ENCODE results near the gene ATXN7L1. TPM values are rescaled to one million over a fixed set of nuclear protein-coding genes. Genes with fewer than 3 reads are reported as not detected.
A peak's percentile ranks its signal among the peaks of the same experiment; 100 is the strongest.

Gene ATXN7L1
- total and polyA plus RNA-seq, 4 donors, result 7.1 to 11.0 (median 8.5) TPM

GRCh38 chr7:105765846-105766245 lies 110.6 kb downstream of the ATXN7L1 start:
- H3K27me3 ChIP-seq (ENCODE audit: control insufficient read depth, insufficient read depth, low read length), result no peaks in the 10 kb centered on the region
- no peaks in the 10 kb centered on the region for H3K36me3 ChIP-seq (ENCODE audit: control insufficient read depth, insufficient read depth, low read length)
- H3K27ac ChIP-seq (ENCODE audit: low read depth, low read length), result no peak overlapping the region
- no peak overlapping the region for H3K4me3 ChIP-seq (ENCODE audit: low read depth, low read length)
- no peaks in the 10 kb centered on the region for H3K9me3 ChIP-seq (ENCODE audit: control insufficient read depth, insufficient read depth, low read length)
- WGBS (ENCODE audit: insufficient coverage), result 93% methylated on average over 4 of the region's 4 CpGs
- DNase-seq (ENCODE audit: low read depth in 4 of 6, low spot score in 6 of 6), result no peak
- peaks cover 11% of the 10 kb centered on the region for H3K4me1 ChIP-seq (ENCODE audit: control insufficient read depth, insufficient read depth, low read length)

DNA sequence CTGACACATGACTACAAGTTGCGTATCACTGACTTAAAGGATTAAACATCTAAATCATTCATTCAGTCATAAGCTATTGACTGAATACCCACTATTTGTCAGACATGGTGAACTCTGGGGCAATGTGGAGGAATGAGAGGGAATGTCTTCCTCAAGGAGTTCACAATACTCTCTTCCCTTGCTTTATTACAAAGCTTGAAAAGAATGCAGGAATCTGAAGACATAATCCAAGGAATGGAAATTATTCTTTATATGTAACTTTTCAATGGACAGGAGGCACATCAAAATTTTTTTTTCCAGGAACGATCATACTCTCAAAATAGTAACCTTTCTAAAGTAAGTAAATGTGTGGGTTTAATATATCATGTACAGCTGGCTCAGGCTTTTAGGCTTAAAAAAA lies 111.9 kb downstream of the ATXN7L1 start:
- no peaks in the 10 kb centered on the region for H3K27me3 ChIP-seq (ENCODE audit: control insufficient read depth, insufficient read depth, low read length)
- no CpG with 5 or more reads among the region's 2 CpGs for WGBS (ENCODE audit: insufficient coverage)
- no peak overlapping the region for H3K27ac ChIP-seq (ENCODE audit: low read depth, low read length)

DNA sequence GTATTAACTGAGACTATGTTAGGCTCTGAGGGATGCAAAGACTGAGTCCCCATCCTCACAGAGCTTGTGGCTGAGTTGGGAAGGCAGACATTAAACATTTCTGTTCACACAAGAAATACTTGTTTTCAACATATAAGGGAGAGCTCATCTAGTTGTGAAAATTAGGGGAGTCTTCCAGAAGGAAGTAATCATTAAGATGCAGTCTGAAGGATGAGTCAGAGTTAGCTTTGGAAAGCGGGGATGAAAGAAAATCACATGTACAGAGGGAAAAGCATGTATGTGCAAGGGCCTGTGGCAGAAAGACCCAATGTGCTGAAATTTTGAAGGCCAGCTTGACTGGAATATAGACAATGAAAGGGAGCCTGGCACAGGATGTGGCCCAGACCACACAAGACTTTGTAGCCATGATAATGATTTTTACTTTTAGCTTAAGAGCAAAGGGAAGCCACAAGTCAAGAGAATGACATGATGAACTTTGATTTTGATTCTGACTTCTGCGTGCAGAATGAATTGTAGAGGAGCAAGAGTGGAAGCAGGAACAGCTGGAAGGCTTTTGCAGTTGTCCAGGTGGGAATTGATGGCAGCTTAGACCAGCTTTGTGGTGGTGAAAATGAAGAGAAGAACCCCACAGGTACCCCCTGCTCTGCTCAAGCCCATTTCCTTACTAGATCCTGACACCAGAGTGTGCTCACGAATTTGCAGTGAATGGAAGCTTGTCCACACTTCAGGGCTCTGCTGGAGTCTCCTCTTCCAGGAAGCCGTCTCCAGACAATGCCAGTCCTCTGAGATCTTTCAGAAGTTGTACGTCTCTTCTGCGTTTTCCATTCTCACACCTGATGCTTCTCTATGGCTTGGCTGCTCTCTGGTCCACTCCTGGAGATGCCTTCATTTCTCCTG lies 115.6 kb downstream of the ATXN7L1 start:
- Histone ChIP-seq H3K27ac (ENCODE audit: low read depth, low read length) (no peak overlapping the region), H3K36me3 (ENCODE audit: control insufficient read depth, insufficient read depth, low read length) (no peaks in the 10 kb centered on the region), H3K4me3 (ENCODE audit: low read depth, low read length) (no peak overlapping the region), H3K4me1 (ENCODE audit: control insufficient read depth, insufficient read depth, low read length) (no peaks in the 10 kb centered on the region), H3K27me3 (ENCODE audit: control insufficient read depth, insufficient read depth, low read length) (no peaks in the 10 kb centered on the region), H3K9me3 (ENCODE audit: control insufficient read depth, insufficient read depth, low read length) (no peaks in the 10 kb centered on the region)
- WGBS (ENCODE audit: insufficient coverage), result 99% methylated on average over 5 of the region's 6 CpGs
- DNase-seq (ENCODE audit: low read depth in 4 of 6, low spot score in 6 of 6), result no peak

More for the DNA sequence above, 111.9 kb downstream of the ATXN7L1 start:
- Histone ChIP-seq H3K36me3 (ENCODE audit: control insufficient read depth, insufficient read depth, low read length) (no peaks in the 10 kb centered on the region), H3K4me3 (ENCODE audit: low read depth, low read length) (no peak overlapping the region), H3K4me1 (ENCODE audit: control insufficient read depth, insufficient read depth, low read length) (peaks cover 4% of the 10 kb centered on the region), H3K9me3 (ENCODE audit: control insufficient read depth, insufficient read depth, low read length) (no peaks in the 10 kb centered on the region)
- DNase-seq (ENCODE audit: low read depth in 4 of 6, low spot score in 6 of 6), result no peak

GRCh38 chr7:105759670-105760550 lies 116.5 kb downstream of the ATXN7L1 start:
- Histone ChIP-seq H3K4me1 (ENCODE audit: control insufficient read depth, insufficient read depth, low read length) (no peaks in the 10 kb centered on the region), H3K9me3 (ENCODE audit: control insufficient read depth, insufficient read depth, low read length) (no peaks in the 10 kb centered on the region), H3K27me3 (ENCODE audit: control insufficient read depth, insufficient read depth, low read length) (no peaks in the 10 kb centered on the region), H3K36me3 (ENCODE audit: control insufficient read depth, insufficient read depth, low read length) (no peaks in the 10 kb centered on the region), H3K27ac (ENCODE audit: low read depth, low read length) (no peak overlapping the region), H3K4me3 (ENCODE audit: low read depth, low read length) (no peak overlapping the region)
- peak in 5 of 6 donors; percentile 26 to 92 (median 42) for DNase-seq (ENCODE audit: low read depth in 4 of 6, low spot score in 6 of 6)
- WGBS (ENCODE audit: insufficient coverage), result no CpG with 5 or more reads among the region's 2 CpGs

DNA sequence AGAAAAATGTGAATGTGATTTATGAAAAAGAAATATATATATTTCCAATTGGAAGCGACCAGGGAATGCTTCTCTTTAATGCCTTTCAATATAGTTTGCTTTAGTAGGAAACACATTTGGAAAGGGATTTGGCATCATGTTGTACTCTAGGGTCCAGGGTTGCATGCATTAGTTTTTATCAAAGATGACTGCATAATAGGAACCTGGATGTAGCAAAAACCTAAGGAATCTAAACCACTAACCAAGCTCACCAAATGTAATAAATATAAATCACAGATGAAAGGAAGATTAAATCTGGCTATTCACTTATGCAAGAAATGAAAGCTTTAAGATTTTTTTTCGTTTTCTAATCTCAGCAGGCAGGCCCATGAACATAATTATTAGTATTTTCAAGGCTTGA lies 120.0 kb downstream of the ATXN7L1 start:
- peak in 1 of 6 donors; percentile 60 for DNase-seq (ENCODE audit: low read depth in 4 of 6, low spot score in 6 of 6)

GRCh38 chr7:105752671-105753275 lies 123.6 kb downstream of the ATXN7L1 start:
- Histone ChIP-seq H3K27me3 (ENCODE audit: control insufficient read depth, insufficient read depth, low read length) (no peaks in the 10 kb centered on the region), H3K4me3 (ENCODE audit: low read depth, low read length) (no peak overlapping the region)
- 81% methylated on average over 2 of the region's 5 CpGs for WGBS (ENCODE audit: insufficient coverage)

More for the DNA sequence above, 120.0 kb downstream of the ATXN7L1 start:
- H3K4me1 ChIP-seq (ENCODE audit: control insufficient read depth, insufficient read depth, low read length), result peaks cover 5% of the 10 kb centered on the region
- H3K27me3 ChIP-seq (ENCODE audit: control insufficient read depth, insufficient read depth, low read length), result no peaks in the 10 kb centered on the region
- no peaks in the 10 kb centered on the region for H3K9me3 ChIP-seq (ENCODE audit: control insufficient read depth, insufficient read depth, low read length)
- no peak overlapping the region for H3K27ac ChIP-seq (ENCODE audit: low read depth, low read length)
- no peak overlapping the region for H3K4me3 ChIP-seq (ENCODE audit: low read depth, low read length)
- H3K36me3 ChIP-seq (ENCODE audit: control insufficient read depth, insufficient read depth, low read length), result peaks cover under 1% of the 10 kb centered on the region
- WGBS (ENCODE audit: insufficient coverage), result no CpG with 5 or more reads among the region's 2 CpGs

DNA sequence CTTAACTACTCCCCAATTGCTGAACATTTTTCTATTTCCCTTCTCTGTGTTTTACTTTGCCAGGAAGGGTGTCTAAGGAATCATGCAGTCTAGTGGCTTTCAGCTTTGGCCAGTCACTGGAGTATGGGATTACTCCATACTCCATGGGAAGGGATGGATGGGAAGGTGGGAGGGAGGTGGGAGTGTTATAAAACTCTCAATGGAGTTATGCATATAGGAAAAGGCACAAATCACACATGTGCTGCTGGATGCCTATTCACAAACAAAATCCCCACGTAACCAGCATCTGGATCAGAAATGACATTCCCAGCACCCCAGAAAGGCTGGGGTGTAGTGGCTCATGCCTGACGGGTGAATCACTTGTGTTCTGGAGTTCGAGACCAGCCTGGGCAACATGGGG lies 125.3 kb downstream of the ATXN7L1 start:
- Histone ChIP-seq H3K4me1 (ENCODE audit: control insufficient read depth, insufficient read depth, low read length) (peaks cover 5% of the 10 kb centered on the region), H3K27ac (ENCODE audit: low read depth, low read length) (no peak overlapping the region), H3K36me3 (ENCODE audit: control insufficient read depth, insufficient read depth, low read length) (peaks cover 3% of the 10 kb centered on the region), H3K4me3 (ENCODE audit: low read depth, low read length) (no peak overlapping the region), H3K9me3 (ENCODE audit: control insufficient read depth, insufficient read depth, low read length) (no peaks in the 10 kb centered on the region), H3K27me3 (ENCODE audit: control insufficient read depth, insufficient read depth, low read length) (no peaks in the 10 kb centered on the region)
- no CpG with 5 or more reads among the region's 3 CpGs for WGBS (ENCODE audit: insufficient coverage)
- no peak for DNase-seq (ENCODE audit: low read depth in 4 of 6, low spot score in 6 of 6)

More at GRCh38 chr7:105752671-105753275, 123.6 kb downstream of the ATXN7L1 start:
- Histone ChIP-seq H3K9me3 (ENCODE audit: control insufficient read depth, insufficient read depth, low read length) (no peaks in the 10 kb centered on the region), H3K4me1 (ENCODE audit: control insufficient read depth, insufficient read depth, low read length) (peaks cover 5% of the 10 kb centered on the region), H3K27ac (ENCODE audit: low read depth, low read length) (no peak overlapping the region), H3K36me3 (ENCODE audit: control insufficient read depth, insufficient read depth, low read length) (peaks cover 3% of the 10 kb centered on the region)
- DNase-seq (ENCODE audit: low read depth in 4 of 6, low spot score in 6 of 6), result peak in 1 of 6 donors; percentile 15

GRCh38 chr7:105748701-105749100 lies 127.7 kb downstream of the ATXN7L1 start:
- Histone ChIP-seq H3K36me3 (ENCODE audit: control insufficient read depth, insufficient read depth, low read length) (peaks cover 6% of the 10 kb centered on the region), H3K27me3 (ENCODE audit: control insufficient read depth, insufficient read depth, low read length) (no peaks in the 10 kb centered on the region), H3K9me3 (ENCODE audit: control insufficient read depth, insufficient read depth, low read length) (no peaks in the 10 kb centered on the region), H3K4me3 (ENCODE audit: low read depth, low read length) (no peak overlapping the region), H3K4me1 (ENCODE audit: control insufficient read depth, insufficient read depth, low read length) (peaks cover 5% of the 10 kb centered on the region), H3K27ac (ENCODE audit: low read depth, low read length) (no peak overlapping the region)
- 92% methylated on average over 2 of the region's 4 CpGs for WGBS (ENCODE audit: insufficient coverage)
- DNase-seq (ENCODE audit: low read depth in 4 of 6, low spot score in 6 of 6), result no peak

DNA sequence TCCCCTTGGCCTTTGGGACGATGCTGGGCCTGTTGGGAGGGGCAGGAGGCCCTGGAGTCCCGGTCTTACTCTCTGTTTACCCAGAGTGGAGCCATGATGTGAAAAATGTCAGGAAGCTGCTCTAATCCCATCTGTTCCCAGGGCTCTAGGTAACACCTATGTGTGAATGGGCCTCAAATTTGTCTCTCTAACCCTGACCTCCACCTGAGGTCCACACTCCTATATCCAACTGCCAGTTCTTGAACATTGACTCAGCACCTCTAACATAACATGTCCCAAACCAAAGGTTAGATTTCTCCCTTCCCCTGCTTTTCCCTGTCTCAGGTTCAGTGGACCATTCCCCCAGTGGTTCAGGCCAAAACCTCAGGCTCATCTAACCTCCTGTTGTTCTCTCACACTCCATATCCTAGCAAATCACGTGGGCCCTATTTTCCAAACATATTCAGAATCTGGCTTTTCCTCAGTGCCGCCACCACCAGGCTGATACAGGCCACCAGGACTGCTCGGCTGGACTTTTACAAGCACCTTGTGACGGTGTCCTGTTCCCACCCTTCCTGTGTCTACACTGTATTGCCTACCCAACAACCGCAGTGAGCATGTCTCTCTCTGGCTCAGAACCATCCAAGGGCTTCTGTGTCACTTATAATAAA lies 130.6 kb downstream of the ATXN7L1 start:
- no peaks in the 10 kb centered on the region for H3K27me3 ChIP-seq (ENCODE audit: control insufficient read depth, insufficient read depth, low read length)
- H3K9me3 ChIP-seq (ENCODE audit: control insufficient read depth, insufficient read depth, low read length), result no peaks in the 10 kb centered on the region
- no peak overlapping the region for H3K27ac ChIP-seq (ENCODE audit: low read depth, low read length)
- H3K36me3 ChIP-seq (ENCODE audit: control insufficient read depth, insufficient read depth, low read length), result peaks cover 2% of the 10 kb centered on the region
- WGBS (ENCODE audit: insufficient coverage), result 94% methylated on average over 6 of the region's 7 CpGs
- H3K4me1 ChIP-seq (ENCODE audit: control insufficient read depth, insufficient read depth, low read length), result no peaks in the 10 kb centered on the region
- no peak overlapping the region for H3K4me3 ChIP-seq (ENCODE audit: low read depth, low read length)
- DNase-seq (ENCODE audit: low read depth in 4 of 6, low spot score in 6 of 6), result no peak

All from spinal cord (tissue), 10 donors.